Nephron progenitor cell (in vitro differentiated cells): ENCODE measurements around the gene PLCB4.
"Not testable (repeated sequence)": the region's sequence is repeated elsewhere in the genome, so short reads cannot be mapped to it uniquely, and the experiment has no call there.

Experiments
- DNase-seq: peaks from one replicate; pipeline ENCODE4 v3.0.0; 2021
- H3K27ac Mint-ChIP-seq: 2 replicates; pipeline ENCODE4 v1.8.0; 2021; ENCODE audit warnings: mild to moderate bottlenecking, moderate library complexity, mixed read lengths
- H3K27me3 Mint-ChIP-seq: 2 replicates; pipeline ENCODE4 v1.8.0; 2021; ENCODE audit warnings: mild to moderate bottlenecking, low read depth, mixed read lengths; ENCODE audit not compliant: poor library complexity
- H3K36me3 Mint-ChIP-seq: 2 replicates; pipeline ENCODE4 v1.8.0; 2021; ENCODE audit warnings: low read depth, mixed read lengths
- H3K4me1 Mint-ChIP-seq: 2 replicates; pipeline ENCODE4 v1.8.0; 2021; ENCODE audit warnings: mixed read lengths
- H3K4me3 Mint-ChIP-seq: 2 replicates; pipeline ENCODE4 v1.8.0; 2021; ENCODE audit warnings: mild to moderate bottlenecking, moderate library complexity, mixed read lengths
- H3K9me3 Mint-ChIP-seq: 2 replicates; pipeline ENCODE4 v1.8.0; 2021; ENCODE audit warnings: mild to moderate bottlenecking, moderate library complexity, mixed read lengths
- CTCF ChIP-seq: fragments of 200-600 bp; sonication (generic); IDR thresholded peaks from 2 replicates; pipeline ENCODE4 v1.5.0; 2021; ENCODE audit warnings: antibody characterized with exemption

PLCB4 gene

GRCh38 chr20:9035126-9035525 lies 33.8 kb upstream of the PLCB4 start:
- H3K27ac Mint-ChIP-seq = peak overlapping the region; percentile 94
- no peak for DNase-seq
- no peak for TF ChIP-seq CTCF
- no peaks in the 10 kb centered on the region for H3K36me3 Mint-ChIP-seq
- peaks cover 29% of the 10 kb centered on the region for H3K4me1 Mint-ChIP-seq
- peaks cover 4% of the 10 kb centered on the region for H3K9me3 Mint-ChIP-seq
- H3K27me3 Mint-ChIP-seq = no peaks in the 10 kb centered on the region
- no peak overlapping the region for H3K4me3 Mint-ChIP-seq

GRCh38 chr20:9036593-9036992 lies 32.3 kb upstream of the PLCB4 start:
- Mint-ChIP-seq H3K27ac (no peak overlapping the region), H3K4me3 (no peak overlapping the region), H3K4me1 (peaks cover 29% of the 10 kb centered on the region), H3K36me3 (no peaks in the 10 kb centered on the region), H3K27me3 (no peaks in the 10 kb centered on the region), H3K9me3 (peaks cover 4% of the 10 kb centered on the region)
- DNase-seq = no peak
- TF ChIP-seq CTCF = no peak

GRCh38 chr20:9038791-9039535 lies 29.9 kb upstream of the PLCB4 start:
- H3K27ac Mint-ChIP-seq = peak overlapping the region; percentile 58

GRCh38 chr20:9040863-9041524 lies 27.9 kb upstream of the PLCB4 start:
- H3K4me3 Mint-ChIP-seq = no peak overlapping the region
- H3K9me3 Mint-ChIP-seq = peaks cover 3% of the 10 kb centered on the region
- no peak overlapping the region for H3K27ac Mint-ChIP-seq
- no peaks in the 10 kb centered on the region for H3K36me3 Mint-ChIP-seq
- peaks cover 11% of the 10 kb centered on the region for H3K4me1 Mint-ChIP-seq
- DNase-seq = no peak
- TF ChIP-seq CTCF = no peak
- no peaks in the 10 kb centered on the region for H3K27me3 Mint-ChIP-seq

More at GRCh38 chr20:9038791-9039535, 29.9 kb upstream of the PLCB4 start:
- Mint-ChIP-seq H3K4me3 (no peak overlapping the region), H3K27me3 (no peaks in the 10 kb centered on the region), H3K9me3 (no peaks in the 10 kb centered on the region), H3K36me3 (no peaks in the 10 kb centered on the region), H3K4me1 (peaks cover 28% of the 10 kb centered on the region)
- no peak for DNase-seq
- no peak for TF ChIP-seq CTCF

GRCh38 chr20:9043364-9043763 lies 25.5 kb upstream of the PLCB4 start:
- Mint-ChIP-seq H3K4me3 (no peak overlapping the region), H3K27me3 (no peaks in the 10 kb centered on the region), H3K27ac (no peak overlapping the region), H3K4me1 (peaks cover 11% of the 10 kb centered on the region), H3K9me3 (peaks cover 26% of the 10 kb centered on the region), H3K36me3 (peaks cover 10% of the 10 kb centered on the region)
- DNase-seq = no peak
- TF ChIP-seq CTCF = no peak

GRCh38 chr20:9047928-9048327 lies 21.0 kb upstream of the PLCB4 start:
- Mint-ChIP-seq H3K4me1 (peaks cover 16% of the 10 kb centered on the region), H3K9me3 (peaks cover 49% of the 10 kb centered on the region), H3K36me3 (peaks cover 19% of the 10 kb centered on the region)
- H3K27me3 Mint-ChIP-seq, H3K27ac Mint-ChIP-seq, DNase-seq, H3K4me3 Mint-ChIP-seq: not testable (repeated sequence)
